GM12891 (cell line): ENCODE results near the gene METTL21C.

Source experiments
- POLR2A ChIP-seq: IDR thresholded peaks from 2 replicates; pipeline ENCODE4 v1.6.1; 2011; ENCODE audit warnings: low read depth, low read length, control low read depth
- POLR2AphosphoS5 ChIP-seq: IDR thresholded peaks from 2 replicates; pipeline ENCODE4 v1.6.1; 2011; ENCODE audit warnings: low read depth, low read length, control low read depth

- TF ChIP-seq POLR2A (no peak), POLR2AphosphoS5 (no peak)
Observed at GRCh38 chr13:102702965-102703725, 8.3 kb upstream of the METTL21C start.
